ENCODE measurements around the gene BRIP1.
"Not testable (repeated sequence)": the region's sequence is repeated elsewhere in the genome, so short reads cannot be mapped to it uniquely, and the experiment has no call there.

The BRIP1 gene

DNA sequence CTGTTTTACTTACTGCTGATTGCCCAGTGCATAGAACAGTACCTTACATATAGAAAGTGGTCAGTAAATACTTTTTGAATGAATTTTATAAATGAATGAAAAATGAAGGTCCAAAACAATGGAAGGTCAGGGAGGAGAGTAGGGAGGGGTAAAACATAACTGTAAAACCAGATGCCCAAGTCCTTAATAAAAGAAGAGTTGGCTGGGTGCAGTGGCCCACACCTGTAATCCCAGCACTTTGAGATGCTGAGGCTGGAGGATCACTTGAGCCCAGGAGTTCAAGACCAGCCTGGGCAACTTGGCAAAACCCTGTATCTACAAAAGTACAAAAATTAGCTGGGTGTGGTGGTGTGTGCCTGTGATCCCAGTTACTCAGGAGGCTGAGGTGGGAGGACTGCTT, 108.2 kb downstream of the BRIP1 start:
- DNase-seq = no peak

DNA sequence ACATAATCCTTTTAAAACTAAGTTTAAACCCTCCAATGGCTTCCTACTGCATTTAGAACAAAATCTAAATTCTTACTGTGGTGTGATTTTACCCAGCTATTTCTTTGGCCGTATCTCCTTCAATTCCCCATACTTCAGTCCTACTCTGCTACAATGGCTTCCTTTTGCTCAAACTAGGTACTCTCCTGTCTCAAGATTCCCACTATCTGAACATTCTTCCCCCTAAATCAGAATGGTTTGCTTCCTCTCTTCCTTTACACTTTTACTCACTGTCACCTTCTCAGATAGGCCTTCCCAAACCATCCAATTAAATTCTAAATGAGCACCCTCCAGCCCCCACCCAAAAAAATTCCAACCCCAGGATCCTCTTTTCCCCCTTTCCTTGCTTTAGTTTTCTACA, 109.2 kb downstream of the BRIP1 start:
- no peak for DNase-seq

DNA sequence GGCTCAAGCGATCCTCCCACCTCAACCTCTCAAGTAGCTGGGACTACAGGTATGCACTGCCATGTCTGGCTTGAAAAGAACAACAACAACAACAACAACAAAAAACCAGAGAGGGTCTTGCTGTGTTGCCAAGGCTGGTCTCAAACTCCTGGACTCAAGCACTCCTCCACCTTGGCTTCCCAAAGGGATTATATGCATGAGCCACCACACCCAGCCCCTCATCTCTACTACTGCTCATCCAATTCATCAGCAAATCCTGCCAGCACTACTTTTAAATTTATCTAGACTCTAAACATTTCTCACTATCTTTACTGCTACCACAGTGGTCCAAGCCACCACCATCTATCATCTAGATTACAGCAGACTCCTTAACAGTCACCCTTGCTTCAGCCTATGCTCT, 109.6 kb downstream of the BRIP1 start:
- no peak for DNase-seq

DNA sequence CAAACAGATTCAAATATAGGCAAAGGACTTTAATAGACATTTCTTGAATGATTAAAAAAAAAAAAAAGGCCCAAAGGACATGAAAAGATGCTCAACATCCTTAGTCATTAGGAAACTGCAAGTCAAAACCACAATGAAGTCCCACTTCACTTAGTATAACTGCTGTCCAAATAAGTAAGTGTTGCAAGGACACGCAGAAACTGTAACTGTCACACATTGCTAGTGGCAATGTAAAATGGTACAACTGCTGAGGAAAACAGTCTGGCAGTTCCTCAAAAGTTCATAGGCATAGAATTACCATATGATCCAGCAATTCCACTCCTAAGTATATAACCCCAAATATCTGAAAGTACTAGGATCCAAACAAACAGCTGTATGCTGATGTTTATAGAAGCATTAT, 112.7 kb downstream of the BRIP1 start:
- DNase-seq = no peak

- no peak for DNase-seq
These were observed 113.4 kb downstream of the BRIP1 start for GRCh38 chr17:61749823-61750404.

GRCh38 chr17:61746248-61746985, 116.9 kb downstream of the BRIP1 start:
- DNase-seq = no peak

GRCh38 chr17:61744804-61745203, 118.5 kb downstream of the BRIP1 start:
- DNase-seq = no peak

DNA sequence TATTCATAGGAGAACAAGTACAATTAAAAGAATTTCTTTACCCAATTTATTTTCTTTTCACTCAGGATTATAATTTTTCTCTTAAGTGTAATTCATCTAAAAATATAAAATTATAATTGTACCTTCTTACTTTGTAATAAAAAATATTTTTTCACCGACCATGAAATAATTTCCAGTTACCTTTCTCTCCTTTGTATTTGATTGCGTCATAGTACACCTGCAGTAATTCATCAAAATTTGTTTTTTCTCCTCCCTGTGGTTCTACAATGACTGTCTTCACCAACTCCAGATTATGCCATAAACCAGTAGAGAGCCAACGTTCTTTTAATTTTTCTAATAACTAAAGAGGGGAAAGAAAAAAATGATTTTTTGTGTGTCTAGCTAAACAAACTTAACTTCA, 119.1 kb downstream of the BRIP1 start:
- no peak for DNase-seq

DNA sequence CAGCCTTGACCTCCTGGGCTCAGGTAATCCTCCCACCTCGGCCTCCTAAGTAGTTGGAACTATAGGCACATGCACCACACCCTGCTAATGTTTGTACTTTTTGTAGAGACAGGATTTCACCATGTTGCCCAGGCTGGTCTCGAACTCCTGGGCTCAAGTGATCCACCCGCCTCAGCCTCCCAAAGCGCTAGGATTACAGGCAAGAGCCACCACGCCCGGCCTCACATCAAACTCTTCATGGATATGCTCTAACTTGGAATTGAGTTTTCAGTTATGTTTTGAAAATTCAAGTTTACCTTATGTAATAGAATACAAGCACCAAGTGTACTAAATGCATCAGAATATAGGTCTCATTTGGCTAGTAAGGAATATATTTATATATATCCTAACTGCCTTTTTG, 119.6 kb downstream of the BRIP1 start:
- no peak for DNase-seq

GRCh38 chr17:61739002-61739401, 124.3 kb downstream of the BRIP1 start:
- no peak for DNase-seq

DNA sequence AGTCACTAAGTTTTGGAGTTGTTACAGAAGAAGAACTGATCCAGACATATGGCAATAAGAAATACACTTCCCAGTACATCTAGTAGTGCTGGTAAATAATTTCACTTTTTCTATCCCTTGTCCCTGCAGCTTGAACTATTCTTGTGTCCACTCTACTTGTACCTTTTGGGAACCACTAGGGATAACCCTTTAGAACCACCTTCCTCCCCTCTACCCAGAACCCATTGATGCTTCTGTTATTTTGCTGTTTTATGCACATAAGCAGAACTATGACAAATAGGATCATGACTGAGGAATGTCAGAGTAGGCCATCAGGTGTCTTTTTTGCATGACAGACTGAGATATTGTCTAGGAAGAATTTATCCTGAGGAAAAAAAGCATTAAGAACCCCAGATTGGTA, 125.1 kb downstream of the BRIP1 start:
- no peak for DNase-seq

GRCh38 chr17:61737820-61738219, 125.5 kb downstream of the BRIP1 start:
- no peak for DNase-seq

- DNase-seq = no peak
These were observed 126.9 kb downstream of the BRIP1 start for GRCh38 chr17:61736438-61736837.

DNA sequence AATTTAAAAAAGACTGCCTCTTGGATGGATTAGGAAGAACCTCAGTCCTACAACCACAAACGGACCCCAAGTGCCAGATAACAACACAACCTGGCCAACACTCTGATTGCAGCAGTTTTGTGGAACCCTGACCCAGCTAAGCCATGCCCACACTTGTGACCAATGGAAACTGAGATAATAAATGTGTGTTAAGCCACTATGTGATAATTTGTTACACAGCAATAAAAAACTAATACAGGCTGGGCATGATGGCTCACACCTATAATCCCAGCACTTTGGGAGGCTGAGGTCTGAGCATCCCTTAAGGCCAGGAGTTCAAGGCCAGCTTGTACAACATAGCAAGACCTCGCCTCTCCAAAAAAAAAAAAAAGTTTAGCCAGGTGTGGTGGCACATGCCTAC, 127.5 kb downstream of the BRIP1 start:
- no peak for DNase-seq

GRCh38 chr17:61734466-61734865, 128.9 kb downstream of the BRIP1 start:
- no peak for DNase-seq

DNA sequence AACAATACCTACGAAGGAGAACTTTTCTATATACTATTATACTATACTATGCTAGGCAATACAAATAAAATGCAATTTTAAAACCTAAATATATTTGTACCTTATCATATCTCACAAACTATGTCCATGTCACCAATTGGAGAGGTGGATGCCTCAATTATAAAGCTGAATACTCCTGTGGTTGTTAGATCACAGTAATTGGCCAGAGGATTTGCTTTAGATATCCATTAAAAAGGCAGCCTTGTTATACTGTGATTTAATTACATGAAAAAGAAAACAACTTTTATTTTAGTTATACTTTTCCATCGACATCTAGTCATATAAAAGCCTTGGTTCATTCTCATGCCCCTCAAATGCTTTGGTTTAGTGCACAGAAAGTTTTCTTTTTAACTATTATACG, 129.3 kb downstream of the BRIP1 start:
- DNase-seq = no peak

DNA sequence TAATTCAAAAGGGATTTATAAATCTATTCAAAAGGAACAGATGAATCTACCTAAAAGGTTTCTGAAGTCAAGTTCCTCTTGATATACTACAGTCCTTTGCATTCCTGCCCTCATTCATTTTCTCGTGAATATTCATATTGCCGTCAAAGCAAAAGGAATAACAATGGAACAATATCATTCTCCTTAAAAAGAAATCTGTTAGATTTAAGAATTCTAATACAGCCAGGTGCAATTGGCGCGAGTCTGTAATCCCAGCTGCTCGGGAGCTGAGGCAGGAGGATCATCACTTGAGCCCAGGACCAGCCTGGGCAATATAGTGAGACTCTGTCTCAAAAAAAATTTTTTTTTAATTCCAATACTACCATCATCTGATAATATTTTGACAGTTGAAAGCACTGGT, 130.3 kb downstream of the BRIP1 start:
- DNase-seq = no peak

DNA sequence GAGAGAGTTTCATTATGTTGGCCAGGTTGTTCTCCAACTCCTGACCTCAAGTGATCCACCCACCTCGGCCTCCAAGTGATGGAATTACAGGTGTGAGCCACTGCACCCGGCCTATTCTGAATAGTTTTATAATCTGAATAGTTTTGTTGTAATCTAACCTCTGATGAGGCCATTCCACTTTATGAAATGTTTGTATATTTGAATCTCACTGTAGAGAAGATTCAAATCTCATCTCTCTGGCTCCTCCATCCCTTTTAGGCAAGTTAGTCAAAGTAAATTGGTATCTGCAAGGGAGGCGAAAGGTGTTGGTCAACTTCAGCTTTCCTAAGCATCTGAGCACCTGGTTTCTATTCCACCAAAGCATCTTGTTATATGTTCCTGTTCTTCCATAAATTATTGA, 131.2 kb downstream of the BRIP1 start:
- no peak for DNase-seq

GRCh38 chr17:61731330-61731729, 132.0 kb downstream of the BRIP1 start:
- no peak for DNase-seq

DNA sequence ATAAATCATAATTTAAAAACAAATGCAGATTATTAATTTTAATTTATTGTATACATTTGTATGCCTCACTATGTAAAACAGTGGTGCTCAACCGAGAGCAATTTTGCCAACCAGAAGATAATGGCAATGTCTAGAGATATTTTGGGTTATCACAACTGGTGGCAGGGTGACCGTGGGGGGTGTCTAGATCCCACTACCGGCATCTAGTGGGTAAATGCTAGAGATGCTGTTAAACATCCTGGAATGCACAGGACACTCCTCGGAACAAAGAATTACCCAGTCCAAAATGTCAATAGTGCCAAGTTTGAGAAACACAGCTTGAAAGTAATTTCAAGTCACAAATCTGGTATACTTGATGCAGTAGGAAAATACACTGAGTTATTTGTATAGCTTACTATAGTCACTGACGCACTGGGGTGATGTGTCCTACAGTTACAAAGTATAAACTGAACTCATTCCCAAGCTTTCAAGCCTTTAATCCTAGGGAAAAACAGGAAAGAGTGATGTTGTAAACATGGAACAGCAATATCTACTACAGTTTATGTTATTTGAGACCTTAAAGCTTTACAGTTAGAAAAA, 133.5 kb downstream of the BRIP1 start:
- no peak for DNase-seq

GRCh38 chr17:61728297-61728836, 135.0 kb downstream of the BRIP1 start:
- DNase-seq = no peak

- not testable (repeated sequence) for DNase-seq
These were observed 135.5 kb downstream of the BRIP1 start for GRCh38 chr17:61727798-61728197.

- no peak for DNase-seq
These were observed 136.4 kb downstream of the BRIP1 start for GRCh38 chr17:61726977-61727376.

GRCh38 chr17:61724777-61725176, 138.6 kb downstream of the BRIP1 start:
- DNase-seq = no peak
